ENCODE data around the gene HIPK2. TPM values are rescaled to one million over a fixed set of nuclear protein-coding genes. Genes with fewer than 3 reads are reported as not detected.

The HIPK2 gene
- total RNA-seq, 1 donor = 12.7 TPM

DNA sequence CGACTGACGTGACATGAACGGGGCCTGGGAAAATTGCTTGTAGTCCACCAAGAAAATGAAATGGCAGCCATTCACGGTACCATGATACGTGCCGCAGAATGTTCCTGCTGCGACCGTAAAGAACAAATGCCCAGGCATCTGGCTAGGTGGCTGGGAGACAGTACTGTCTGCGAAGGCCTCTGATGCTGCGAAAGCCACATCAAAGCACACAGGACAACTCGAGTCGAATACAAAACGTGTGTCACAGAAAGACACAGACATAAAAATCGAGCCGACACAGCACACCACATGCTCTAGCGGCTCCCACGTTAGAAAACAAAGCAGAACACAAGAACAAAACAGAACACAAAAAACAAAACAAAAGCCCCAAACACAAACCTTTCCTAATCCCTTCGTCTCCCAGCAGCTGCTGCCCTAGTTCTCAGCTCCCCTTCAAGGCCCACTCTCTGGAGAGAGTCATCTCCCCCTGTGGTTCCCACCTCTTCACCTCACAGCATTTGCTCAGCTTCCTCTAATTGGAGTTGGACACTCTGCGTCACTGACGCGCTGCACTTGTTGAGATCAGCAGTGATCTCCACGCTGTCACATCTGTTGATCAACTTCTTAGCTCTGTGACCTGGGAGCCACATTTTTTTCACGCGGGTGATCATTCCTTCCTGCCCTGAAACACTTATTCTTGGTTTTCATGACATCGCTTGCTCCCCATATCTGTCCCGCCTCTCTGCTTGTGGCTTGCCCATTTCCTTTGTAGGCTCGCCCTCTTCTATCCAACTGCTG is 142.1 kb downstream of the HIPK2 start:
- H3K79me2 ChIP-seq (ENCODE audit: insufficient read depth, low read length) = peaks cover 83% of the 10 kb centered on the region
- no peak for DNase-seq (ENCODE audit: insufficient read length, low spot score, missing footprints)
- no peaks in the 10 kb centered on the region for H3K9me3 ChIP-seq (ENCODE audit: low read depth, low read length)
- no peak overlapping the region for H2AFZ ChIP-seq (ENCODE audit: low read length)
- H3K27me3 ChIP-seq (ENCODE audit: insufficient read depth, low read length) = no peaks in the 10 kb centered on the region
- H3K27ac ChIP-seq (ENCODE audit: low read depth, low read length) = no peak overlapping the region
- no peaks in the 10 kb centered on the region for H3K4me1 ChIP-seq (ENCODE audit: insufficient read depth, low read length)
- H3K4me3 ChIP-seq (ENCODE audit: insufficient read depth, low read length) = no peak overlapping the region
- H3K4me2 ChIP-seq (ENCODE audit: insufficient read depth, low read length) = no peak overlapping the region
- peaks cover 30% of the 10 kb centered on the region for H4K20me1 ChIP-seq (ENCODE audit: insufficient read depth, low read length)
- H3K36me3 ChIP-seq (ENCODE audit: insufficient read depth, low read length) = peaks cover 17% of the 10 kb centered on the region
- TF ChIP-seq, protein P1, sequence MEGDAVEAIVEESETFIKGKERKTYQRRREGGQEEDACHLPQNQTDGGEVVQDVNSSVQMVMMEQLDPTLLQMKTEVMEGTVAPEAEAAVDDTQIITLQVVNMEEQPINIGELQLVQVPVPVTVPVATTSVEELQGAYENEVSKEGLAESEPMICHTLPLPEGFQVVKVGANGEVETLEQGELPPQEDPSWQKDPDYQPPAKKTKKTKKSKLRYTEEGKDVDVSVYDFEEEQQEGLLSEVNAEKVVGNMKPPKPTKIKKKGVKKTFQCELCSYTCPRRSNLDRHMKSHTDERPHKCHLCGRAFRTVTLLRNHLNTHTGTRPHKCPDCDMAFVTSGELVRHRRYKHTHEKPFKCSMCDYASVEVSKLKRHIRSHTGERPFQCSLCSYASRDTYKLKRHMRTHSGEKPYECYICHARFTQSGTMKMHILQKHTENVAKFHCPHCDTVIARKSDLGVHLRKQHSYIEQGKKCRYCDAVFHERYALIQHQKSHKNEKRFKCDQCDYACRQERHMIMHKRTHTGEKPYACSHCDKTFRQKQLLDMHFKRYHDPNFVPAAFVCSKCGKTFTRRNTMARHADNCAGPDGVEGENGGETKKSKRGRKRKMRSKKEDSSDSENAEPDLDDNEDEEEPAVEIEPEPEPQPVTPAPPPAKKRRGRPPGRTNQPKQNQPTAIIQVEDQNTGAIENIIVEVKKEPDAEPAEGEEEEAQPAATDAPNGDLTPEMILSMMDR (IDR thresholded peaks at IDR 0.05; ENCODE audit: extremely low read depth, low read depth, low read length) = no peak

DNA sequence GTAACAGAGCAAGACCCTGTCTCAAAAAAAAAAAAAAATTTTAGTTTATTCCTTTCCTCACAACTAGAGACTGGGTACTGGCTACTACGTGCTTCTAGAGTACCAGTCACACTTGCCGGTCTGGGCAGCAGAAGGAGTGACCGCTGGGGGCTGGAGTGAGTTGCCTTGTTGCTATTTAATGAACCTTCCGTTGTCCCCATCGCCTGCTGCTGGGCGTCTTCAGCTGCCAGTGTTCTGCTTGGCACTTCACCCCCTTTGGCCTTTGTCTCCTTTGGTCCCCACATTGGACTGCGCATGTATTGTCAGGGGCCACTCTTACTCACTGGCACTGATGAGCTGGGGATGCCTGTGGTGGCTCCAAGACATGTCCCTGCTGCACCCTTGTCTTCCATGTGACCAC is 143.7 kb downstream of the HIPK2 start:
- Histone ChIP-seq H3K79me2 (ENCODE audit: insufficient read depth, low read length) (peaks cover 68% of the 10 kb centered on the region), H4K20me1 (ENCODE audit: insufficient read depth, low read length) (peaks cover 19% of the 10 kb centered on the region), H3K36me3 (ENCODE audit: insufficient read depth, low read length) (peaks cover 22% of the 10 kb centered on the region), H2AFZ (ENCODE audit: low read length) (no peak overlapping the region), H3K4me1 (ENCODE audit: insufficient read depth, low read length) (no peaks in the 10 kb centered on the region), H3K4me3 (ENCODE audit: insufficient read depth, low read length) (no peak overlapping the region), H3K27ac (ENCODE audit: low read depth, low read length) (no peak overlapping the region), H3K4me2 (ENCODE audit: insufficient read depth, low read length) (no peak overlapping the region), H3K9me3 (ENCODE audit: low read depth, low read length) (no peaks in the 10 kb centered on the region), H3K27me3 (ENCODE audit: insufficient read depth, low read length) (no peaks in the 10 kb centered on the region)
- no peak for DNase-seq (ENCODE audit: insufficient read length, low spot score, missing footprints)
- TF ChIP-seq, protein P1 (IDR thresholded peaks at IDR 0.05; ENCODE audit: extremely low read depth, low read depth, low read length) = no peak

DNA sequence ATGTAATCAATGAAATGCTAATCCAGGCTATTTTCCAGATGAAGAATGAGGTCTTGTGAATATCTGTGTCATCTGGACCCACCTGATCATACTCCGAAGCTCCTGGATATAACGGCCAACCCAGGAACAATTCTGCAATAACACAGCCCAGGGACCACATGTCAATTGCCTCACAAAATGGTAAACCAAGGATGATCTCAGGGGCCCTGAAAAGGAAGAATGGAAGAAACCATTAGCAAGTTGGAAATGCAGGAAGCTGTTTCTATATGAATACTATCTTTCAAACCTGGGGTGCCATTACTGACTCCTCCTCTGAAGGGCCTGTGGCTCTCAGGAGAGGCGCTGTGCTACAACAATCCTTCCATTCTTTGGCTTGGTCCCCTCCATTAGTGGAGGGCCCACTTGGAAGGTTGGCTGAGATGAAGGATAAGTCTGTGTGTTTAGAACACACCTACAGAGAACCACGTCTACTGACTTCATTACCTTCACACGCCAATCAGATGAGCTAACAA is 146.2 kb downstream of the HIPK2 start:
- peaks cover 37% of the 10 kb centered on the region for H3K36me3 ChIP-seq (ENCODE audit: insufficient read depth, low read length)
- H4K20me1 ChIP-seq (ENCODE audit: insufficient read depth, low read length) = peaks cover 8% of the 10 kb centered on the region
- H3K4me3 ChIP-seq (ENCODE audit: insufficient read depth, low read length) = no peak overlapping the region
- H3K27ac ChIP-seq (ENCODE audit: low read depth, low read length) = no peak overlapping the region
- no peak overlapping the region for H3K4me2 ChIP-seq (ENCODE audit: insufficient read depth, low read length)
- DNase-seq (ENCODE audit: insufficient read length, low spot score, missing footprints) = no peak
- no peaks in the 10 kb centered on the region for H3K4me1 ChIP-seq (ENCODE audit: insufficient read depth, low read length)
- H2AFZ ChIP-seq (ENCODE audit: low read length) = no peak overlapping the region
- H3K27me3 ChIP-seq (ENCODE audit: insufficient read depth, low read length) = no peaks in the 10 kb centered on the region
- H3K79me2 ChIP-seq (ENCODE audit: insufficient read depth, low read length) = peaks cover 48% of the 10 kb centered on the region
- TF ChIP-seq, protein P1 (IDR thresholded peaks at IDR 0.05; ENCODE audit: extremely low read depth, low read depth, low read length) = no peak
- H3K9me3 ChIP-seq (ENCODE audit: low read depth, low read length) = no peaks in the 10 kb centered on the region

DNA sequence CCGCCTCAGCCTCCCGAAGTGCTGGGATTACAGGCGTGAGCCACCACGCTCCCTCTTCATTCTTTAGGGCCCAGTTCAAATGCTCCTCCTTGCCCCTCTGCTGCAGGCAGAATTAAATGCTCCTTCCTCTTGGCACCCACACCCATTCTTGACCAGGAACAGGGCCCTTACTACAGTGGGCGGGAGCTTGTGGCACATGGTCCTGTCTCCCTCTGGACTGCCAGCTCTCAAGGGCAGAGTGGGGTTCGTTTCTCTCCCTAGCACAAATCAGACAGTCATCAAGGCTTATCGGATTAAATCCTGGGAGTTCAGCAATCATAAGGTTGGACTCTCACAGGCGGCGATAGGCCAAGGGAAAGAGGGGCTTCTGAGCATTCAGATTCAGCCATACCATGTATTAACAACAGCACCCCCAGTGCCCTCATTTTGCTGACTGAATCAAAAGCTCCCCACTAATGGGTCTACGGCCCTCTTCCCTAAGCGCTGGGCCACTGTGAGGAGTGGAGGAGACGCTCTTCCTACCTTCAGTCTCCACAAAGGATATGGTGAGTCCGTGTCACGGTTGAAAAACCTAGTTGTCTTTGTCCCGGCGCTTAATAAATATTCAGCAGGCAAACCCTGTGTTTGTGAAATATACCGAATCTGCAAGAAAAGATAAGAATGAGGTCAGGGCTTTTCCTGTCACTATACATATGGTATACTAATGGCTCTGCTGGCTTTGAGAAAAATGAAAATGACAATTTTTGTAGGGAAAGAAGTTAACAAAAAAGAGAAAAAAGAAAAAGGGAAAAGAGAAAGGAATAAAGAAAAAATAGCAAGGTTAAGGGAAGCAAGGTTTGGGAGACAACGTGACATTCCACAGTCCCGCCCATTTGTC is 146.9 kb downstream of the HIPK2 start:
- Histone ChIP-seq H4K20me1 (ENCODE audit: insufficient read depth, low read length) (peaks cover 8% of the 10 kb centered on the region), H3K9me3 (ENCODE audit: low read depth, low read length) (no peaks in the 10 kb centered on the region), H3K4me1 (ENCODE audit: insufficient read depth, low read length) (no peaks in the 10 kb centered on the region), H2AFZ (ENCODE audit: low read length) (no peak overlapping the region), H3K36me3 (ENCODE audit: insufficient read depth, low read length) (peaks cover 43% of the 10 kb centered on the region), H3K4me2 (ENCODE audit: insufficient read depth, low read length) (no peak overlapping the region), H3K27me3 (ENCODE audit: insufficient read depth, low read length) (no peaks in the 10 kb centered on the region), H3K79me2 (ENCODE audit: insufficient read depth, low read length) (peaks cover 42% of the 10 kb centered on the region), H3K4me3 (ENCODE audit: insufficient read depth, low read length) (no peak overlapping the region), H3K27ac (ENCODE audit: low read depth, low read length) (no peak overlapping the region)
- no peak for DNase-seq (ENCODE audit: insufficient read length, low spot score, missing footprints)
- TF ChIP-seq, protein P1 (IDR thresholded peaks at IDR 0.05; ENCODE audit: extremely low read depth, low read depth, low read length) = no peak
